Measurements from ENCODE around the gene SFXN3.
A peak's percentile ranks its signal among the peaks of the same experiment; 100 is the strongest.

SFXN3 gene

GRCh38 chr10:101060951-101061623, 30.1 kb downstream of the SFXN3 start:
- peak; percentile 84 to 87 for DNase-seq

GRCh38 chr10:101061624-101062231, 30.7 kb downstream of the SFXN3 start, which contains the start of gene KAZALD1:
Gene KAZALD1, plus strand, starts transcription at chr10:101061989. Its CDS starts 604 bp downstream, at chr10:101062593.
- peak in 1 of 2 experiments; percentile 58 for DNase-seq

GRCh38 chr10:101062232-101063049, 31.4 kb downstream of the SFXN3 start:
- DNase-seq: peak in 1 of 2 experiments; percentile 54

GRCh38 chr10:101063050-101063525, 32.1 kb downstream of the SFXN3 start:
- no peak for DNase-seq

- peak; percentile 14 to 49 for DNase-seq
Observed at GRCh38 chr10:101063548-101064414, 32.7 kb downstream of the SFXN3 start.

- no peak for DNase-seq
Observed at GRCh38 chr10:101064415-101065030, 33.5 kb downstream of the SFXN3 start.

GRCh38 chr10:101065481-101066145, 34.6 kb downstream of the SFXN3 start:
- DNase-seq: no peak

GRCh38 chr10:101066146-101066895, 35.3 kb downstream of the SFXN3 start:
- DNase-seq: peak; percentile 30 to 41

- no peak for DNase-seq
Observed at GRCh38 chr10:101066896-101067355, 35.9 kb downstream of the SFXN3 start.

- DNase-seq: peak; percentile 53 to 72
Observed at GRCh38 chr10:101067356-101068083, 36.5 kb downstream of the SFXN3 start.

GRCh38 chr10:101069441-101069840, 38.4 kb downstream of the SFXN3 start:
- DNase-seq: no peak

- no peak for DNase-seq
Observed at GRCh38 chr10:101070098-101070497, 39.1 kb downstream of the SFXN3 start.

- DNase-seq: no peak
Observed at GRCh38 chr10:101071267-101071884, 40.3 kb downstream of the SFXN3 start.

GRCh38 chr10:101071885-101072433, 40.9 kb downstream of the SFXN3 start:
- DNase-seq: no peak

GRCh38 chr10:101072923-101073322, 41.9 kb downstream of the SFXN3 start:
- no peak for DNase-seq

- DNase-seq: no peak
Observed at GRCh38 chr10:101073631-101074030, 42.6 kb downstream of the SFXN3 start.

GRCh38 chr10:101075775-101076174, 44.7 kb downstream of the SFXN3 start:
- no peak for DNase-seq

- no peak for DNase-seq
Observed at GRCh38 chr10:101076630-101077029, 45.6 kb downstream of the SFXN3 start.

GRCh38 chr10:101079874-101080273, 48.8 kb downstream of the SFXN3 start:
- peak; percentile 6 to 43 for DNase-seq
